A673 (cell line): Measurements from ENCODE around the gene HMGN3. TPM values are rescaled to one million over a fixed set of nuclear protein-coding genes. Genes with fewer than 3 reads are reported as not detected.
A peak's percentile ranks its signal among the peaks of the same experiment; 100 is the strongest.

Source experiments
- BruUV-seq: library from RNA; stranded (reverse); fragments of 400-500 nt; replicated peaks from 2 replicates; lab custom pipeline; 2021; lab: Mats Ljungman, UMichigan
- CTCF ChIA-PET: fragments of 300-600 bp; sonication (Branson Sonifier 250); formaldehyde crosslinking; loops from one replicate; lab custom pipeline; 2022; ENCODE audit warnings: antibody characterized with exemption; lab: Charles Lee
- POLR2A ChIA-PET: fragments of 300-600 bp; sonication (Branson Sonifier 250); formaldehyde crosslinking; loops from one replicate; lab custom pipeline; 2022; ENCODE audit warnings: antibody characterized with exemption; ENCODE audit not compliant: low non-redundant PET; lab: Charles Lee
- DNase-seq: peaks from one replicate; pipeline ENCODE4 v3.0.0-alpha.2; 2015; ENCODE audit warnings: low spot score
- H3K27ac ChIP-seq: fragments of 200-600 bp; sonication (generic); 2 replicates; pipeline ENCODE4 v1.5.1; 2016; ENCODE audit warnings: mixed run types, low read depth, mild to moderate bottlenecking, mixed read lengths, antibody characterized with exemption, low read length; ENCODE audit not compliant: poor library complexity, severe bottlenecking
- H3K27me3 ChIP-seq: fragments of 200-600 bp; sonication (generic); replicated peaks from 2 replicates; pipeline ENCODE4 v1.6.1; 2017; ENCODE audit warnings: mixed run types, low read depth, mild to moderate bottlenecking, mixed read lengths, antibody characterized with exemption, low read length; ENCODE audit not compliant: insufficient read depth, poor library complexity
- H3K36me3 ChIP-seq: fragments of 200-600 bp; sonication (generic); 2 replicates; pipeline ENCODE4 v1.6.1; 2016; ENCODE audit warnings: mixed run types, mild to moderate bottlenecking, mixed read lengths, antibody characterized with exemption, low read length; ENCODE audit not compliant: insufficient read depth, poor library complexity, severe bottlenecking
- H3K4me1 ChIP-seq: fragments of 200-600 bp; sonication (generic); 2 replicates; pipeline ENCODE4 v1.6.1; 2017; ENCODE audit warnings: mixed run types, mild to moderate bottlenecking, mixed read lengths, antibody characterized with exemption, low read length; ENCODE audit not compliant: insufficient read depth, poor library complexity, severe bottlenecking
- H3K4me3 ChIP-seq: fragments of 200-600 bp; sonication (generic); 2 replicates; pipeline ENCODE4 v1.5.1; 2016; ENCODE audit warnings: low read depth, mixed run types, mild to moderate bottlenecking, mixed read lengths, low read length; ENCODE audit not compliant: poor library complexity, severe bottlenecking
- H3K9me3 ChIP-seq: fragments of 200-600 bp; sonication (generic); 2 replicates; pipeline ENCODE4 v1.6.1; 2016; ENCODE audit warnings: mixed run types, low read depth, mild to moderate bottlenecking, mixed read lengths, antibody characterized with exemption, low read length; ENCODE audit not compliant: poor library complexity, severe bottlenecking
- EZH2 ChIP-seq: fragments of 200-600 bp; sonication (generic); IDR thresholded peaks from 2 replicates; pipeline ENCODE4 v1.6.1; 2017; ENCODE audit warnings: borderline replicate concordance, low read depth, mild to moderate bottlenecking, mixed read lengths, antibody characterized with exemption, low read length; ENCODE audit not compliant: poor library complexity, severe bottlenecking
- intact Hi-C: fragments of 100-400 bp; cut with micrococcal nuclease; formaldehyde crosslinking; loops from one replicate; pipeline ENCODE4 v1.10.0; 2022; ENCODE audit not compliant: unreplicated experiment
- total RNA-seq: library from RNA; stranded (reverse); gene quantifications from 2 replicates; pipeline ENCODE4 v1.2.3, GENCODE V29; 2021
- TF ChIP-seq, protein P1 (sequence below): fragments of 300-800, 200-600 bp; sonication (generic); conservative IDR thresholded peaks from 2 replicates; pipeline ENCODE4 v1.5.1; 2017; ENCODE audit warnings: low read depth, mild to moderate bottlenecking, antibody characterized with exemption, low read length, moderate library complexity, mixed read lengths

The HMGN3 gene
- total RNA-seq, 1 experiment from 2014 or later, result 83.8 TPM

DNA sequence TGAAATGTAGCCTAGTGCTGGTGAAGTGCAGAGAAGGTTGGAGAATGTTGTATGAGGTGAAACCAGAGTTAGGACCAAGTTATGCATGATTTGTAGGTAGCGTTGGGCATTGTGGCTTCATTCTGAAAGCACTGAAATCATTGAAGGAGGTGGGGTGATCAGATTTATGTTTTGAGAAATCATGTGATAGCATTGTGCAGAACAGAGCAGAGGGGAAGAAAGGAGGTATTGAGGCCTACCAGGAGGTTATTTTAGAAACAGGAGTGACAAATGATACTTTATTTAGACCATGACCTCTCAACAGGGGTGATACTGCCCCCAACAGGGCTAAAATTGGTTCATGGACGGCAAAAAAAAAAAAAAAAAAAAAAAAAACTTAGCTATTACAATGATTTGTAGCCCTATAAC lies 15.6 kb upstream of the HMGN3 start:
- Histone ChIP-seq H3K27ac (no peak overlapping the region), H3K4me3 (no peak overlapping the region), H3K4me1 (no peaks in the 10 kb centered on the region), H3K36me3 (no peaks in the 10 kb centered on the region), H3K9me3 (no peaks in the 10 kb centered on the region), H3K27me3 (no peaks in the 10 kb centered on the region)
- peak; percentile 4 for DNase-seq
- ChIA-PET POLR2A (no interaction called here), CTCF (interaction anchor here (0.6 kb wide), 4 partner anchors 9 to 1794 kb away, joined by 3 to 6 read pairs (median 4); no protein-coding TSS in a partner anchor)
- TF ChIP-seq, protein P1, sequence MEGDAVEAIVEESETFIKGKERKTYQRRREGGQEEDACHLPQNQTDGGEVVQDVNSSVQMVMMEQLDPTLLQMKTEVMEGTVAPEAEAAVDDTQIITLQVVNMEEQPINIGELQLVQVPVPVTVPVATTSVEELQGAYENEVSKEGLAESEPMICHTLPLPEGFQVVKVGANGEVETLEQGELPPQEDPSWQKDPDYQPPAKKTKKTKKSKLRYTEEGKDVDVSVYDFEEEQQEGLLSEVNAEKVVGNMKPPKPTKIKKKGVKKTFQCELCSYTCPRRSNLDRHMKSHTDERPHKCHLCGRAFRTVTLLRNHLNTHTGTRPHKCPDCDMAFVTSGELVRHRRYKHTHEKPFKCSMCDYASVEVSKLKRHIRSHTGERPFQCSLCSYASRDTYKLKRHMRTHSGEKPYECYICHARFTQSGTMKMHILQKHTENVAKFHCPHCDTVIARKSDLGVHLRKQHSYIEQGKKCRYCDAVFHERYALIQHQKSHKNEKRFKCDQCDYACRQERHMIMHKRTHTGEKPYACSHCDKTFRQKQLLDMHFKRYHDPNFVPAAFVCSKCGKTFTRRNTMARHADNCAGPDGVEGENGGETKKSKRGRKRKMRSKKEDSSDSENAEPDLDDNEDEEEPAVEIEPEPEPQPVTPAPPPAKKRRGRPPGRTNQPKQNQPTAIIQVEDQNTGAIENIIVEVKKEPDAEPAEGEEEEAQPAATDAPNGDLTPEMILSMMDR, result peak; percentile 32
- no peak for TF ChIP-seq EZH2
- BruUV-seq, result no TSS peak
- intact Hi-C loops, result no loop called here

DNA sequence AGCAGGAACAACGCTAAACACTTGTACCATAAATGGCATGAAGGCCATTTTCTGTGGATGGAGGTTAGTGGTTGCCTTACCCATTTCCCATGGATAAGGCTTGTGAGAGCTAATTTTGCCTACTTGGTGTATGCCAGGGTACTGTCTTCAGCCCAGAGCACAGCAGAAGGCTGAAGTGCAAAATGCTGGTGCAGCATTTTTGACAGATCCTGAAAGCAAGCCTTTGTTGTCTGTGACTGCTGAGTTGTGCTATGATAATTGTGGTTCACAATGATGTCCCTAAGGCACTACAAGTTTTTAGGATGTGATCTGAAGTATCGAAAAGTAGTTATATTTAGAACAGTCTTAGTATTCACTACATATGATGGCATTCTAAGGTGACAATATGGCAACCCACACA lies 14.7 kb upstream of the HMGN3 start:
- intact Hi-C loops, result no loop called here
- ChIA-PET POLR2A (no interaction called here), CTCF (no interaction called here)

DNA sequence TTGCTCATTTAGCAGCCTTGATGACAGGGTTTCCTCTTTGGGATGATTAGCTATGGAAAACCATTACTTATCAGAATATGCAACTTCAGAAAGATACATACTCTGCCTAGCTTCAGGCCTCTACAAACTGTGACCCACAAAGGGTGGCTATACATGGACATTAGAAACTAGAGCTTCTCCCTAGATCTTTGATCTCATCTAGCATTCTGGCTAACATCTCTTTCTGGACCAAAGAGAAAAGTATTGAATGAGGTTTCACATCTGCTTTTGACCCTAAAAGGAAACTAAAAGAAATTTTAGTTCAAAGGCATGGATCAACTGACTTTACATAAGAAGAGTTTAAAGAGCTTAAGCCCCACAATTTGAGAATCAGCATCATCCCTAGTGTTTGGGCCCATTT lies 12.4 kb upstream of the HMGN3 start:
- BruUV-seq, result no TSS peak
- Histone ChIP-seq H3K4me3 (no peak overlapping the region), H3K9me3 (no peaks in the 10 kb centered on the region), H3K27ac (no peak overlapping the region), H3K36me3 (no peaks in the 10 kb centered on the region), H3K27me3 (no peaks in the 10 kb centered on the region), H3K4me1 (no peaks in the 10 kb centered on the region)
- intact Hi-C loops, result no loop called here
- TF ChIP-seq, protein P1, result no peak
- TF ChIP-seq EZH2, result no peak
- CTCF ChIA-PET, result no interaction called here
- no peak for DNase-seq
- POLR2A ChIA-PET, result no interaction called here

More for the DNA sequence above, 14.7 kb upstream of the HMGN3 start:
- Histone ChIP-seq H3K9me3 (no peaks in the 10 kb centered on the region), H3K27ac (no peak overlapping the region), H3K4me3 (no peak overlapping the region), H3K4me1 (no peaks in the 10 kb centered on the region), H3K36me3 (no peaks in the 10 kb centered on the region), H3K27me3 (no peaks in the 10 kb centered on the region)
- BruUV-seq, result no TSS peak
- TF ChIP-seq, protein P1, result no peak
- no peak for TF ChIP-seq EZH2
- no peak for DNase-seq
